DMS153 treated with DMSO at 0.1 percent for 48 hours (cell line): ENCODE data around the gene ARFGEF2.
"Not testable (repeated sequence)": the region's sequence is repeated elsewhere in the genome, so short reads cannot be mapped to it uniquely, and the experiment has no call there.

Experiments used
- DNase-seq: peaks from one replicate; lab custom pipeline; 2025; ENCODE audit not compliant: unreplicated experiment; lab: John Stamatoyannopoulos, UW

The ARFGEF2 gene

DNA sequence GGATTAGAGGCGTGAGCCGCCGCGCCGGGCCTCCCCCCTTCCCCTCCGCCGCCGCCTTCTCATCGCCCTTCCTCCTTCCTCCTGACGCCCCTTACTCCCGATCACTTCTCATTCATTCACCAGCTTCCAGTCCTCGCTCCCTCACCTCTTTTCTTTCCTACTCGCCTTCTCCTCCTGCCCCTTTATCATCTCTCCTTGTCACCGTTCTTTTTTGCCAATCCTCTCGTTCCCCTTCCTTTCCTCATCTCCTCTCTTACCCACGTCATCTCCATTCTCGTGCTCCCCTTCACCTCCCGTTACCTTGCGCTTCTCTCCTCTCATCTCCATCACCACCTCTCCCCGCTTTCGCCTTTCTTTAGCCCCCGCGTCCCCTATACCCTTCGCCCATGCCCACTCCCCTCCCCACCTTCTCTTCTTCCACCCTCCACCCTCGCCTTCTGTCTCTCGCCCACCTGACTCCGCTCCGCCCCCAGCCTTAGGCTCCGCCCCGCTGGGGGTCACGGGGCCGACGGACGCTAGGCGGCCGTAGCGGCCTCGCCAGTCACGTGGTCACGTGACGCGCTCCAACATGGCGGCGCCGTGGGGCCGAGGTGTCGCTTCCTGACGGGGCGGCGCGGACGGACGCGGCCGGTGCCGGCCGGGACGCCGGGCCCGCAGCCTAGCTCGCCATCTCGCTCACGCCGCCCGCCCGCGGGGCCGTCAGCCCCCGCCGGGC is at the start of gene ARFGEF2:
Gene ARFGEF2, plus strand, starts transcription at position 544 of the 715 bp plus-strand sequence. CDS start 179 bp downstream, outside the sequence.
- DNase-seq, result peak; percentile 78

DNA sequence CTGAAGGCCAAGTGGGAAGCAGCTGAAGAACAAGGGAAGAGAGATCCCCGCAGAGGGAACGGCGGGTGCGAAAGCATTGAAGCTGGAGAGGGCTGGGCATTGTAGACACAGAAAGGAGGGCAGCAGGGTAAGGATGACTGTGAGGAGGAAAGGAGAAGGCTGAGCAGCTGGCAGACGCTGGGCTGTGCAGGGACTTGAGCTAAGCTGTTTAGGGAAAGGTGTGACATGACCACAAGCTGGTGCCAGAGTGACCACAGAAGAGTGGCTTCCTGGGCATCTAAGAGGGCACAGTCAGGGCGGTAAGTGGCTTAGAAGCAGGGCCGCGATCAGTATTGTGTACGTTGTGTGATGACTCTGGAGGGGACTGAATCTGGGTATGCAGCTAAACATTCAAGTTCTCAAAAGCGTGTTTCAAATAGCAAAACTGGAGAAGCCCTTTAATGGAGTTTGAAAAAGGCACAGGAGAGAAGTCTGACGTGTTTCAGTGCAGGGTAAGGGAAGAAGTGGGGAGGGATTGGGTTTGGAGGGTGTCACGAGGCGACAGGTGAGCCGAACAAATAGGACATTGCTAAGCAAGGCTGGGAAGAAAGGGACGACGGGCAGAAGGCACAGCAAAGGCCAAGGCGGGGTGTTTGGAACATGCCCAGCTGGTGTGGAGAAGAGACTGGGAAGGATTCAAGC is 46.1 kb upstream of the ARFGEF2 start:
- no peak for DNase-seq

DNA sequence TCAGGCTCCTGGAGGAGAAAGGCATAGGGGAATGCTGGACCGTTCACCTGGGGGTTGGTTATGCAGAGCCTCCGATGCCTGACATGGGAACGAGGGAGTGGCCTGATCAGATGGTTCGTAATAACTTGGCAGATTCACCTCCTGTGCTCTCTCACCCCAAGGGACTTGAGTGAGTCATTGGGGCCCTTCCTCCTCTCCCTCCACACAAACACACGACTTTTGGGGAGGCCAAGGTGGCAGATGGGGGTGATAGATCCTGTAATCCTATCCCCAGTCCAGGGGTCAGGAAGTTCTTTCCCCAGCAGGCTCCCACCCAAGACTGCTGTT is 45.6 kb upstream of the ARFGEF2 start:
- no peak for DNase-seq

DNA sequence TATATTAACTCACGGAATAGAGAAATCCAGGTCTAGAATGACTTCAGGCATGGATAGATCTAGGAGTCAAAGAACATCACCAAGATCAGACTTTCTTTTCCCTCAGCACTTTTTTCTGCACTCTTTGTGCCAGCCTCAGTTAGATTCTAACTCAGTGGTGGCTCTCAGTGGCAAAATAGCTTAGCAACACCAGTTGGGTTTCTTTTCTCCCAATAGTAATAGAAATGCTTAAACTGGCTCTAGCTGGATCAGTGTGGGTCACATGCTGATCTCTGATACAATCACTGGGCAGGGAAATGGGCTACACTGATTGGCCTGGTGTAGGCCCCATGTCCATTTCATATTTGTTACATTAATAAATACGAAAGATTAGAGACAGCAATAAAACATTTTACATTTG is 44.2 kb upstream of the ARFGEF2 start:
- no peak for DNase-seq

DNA sequence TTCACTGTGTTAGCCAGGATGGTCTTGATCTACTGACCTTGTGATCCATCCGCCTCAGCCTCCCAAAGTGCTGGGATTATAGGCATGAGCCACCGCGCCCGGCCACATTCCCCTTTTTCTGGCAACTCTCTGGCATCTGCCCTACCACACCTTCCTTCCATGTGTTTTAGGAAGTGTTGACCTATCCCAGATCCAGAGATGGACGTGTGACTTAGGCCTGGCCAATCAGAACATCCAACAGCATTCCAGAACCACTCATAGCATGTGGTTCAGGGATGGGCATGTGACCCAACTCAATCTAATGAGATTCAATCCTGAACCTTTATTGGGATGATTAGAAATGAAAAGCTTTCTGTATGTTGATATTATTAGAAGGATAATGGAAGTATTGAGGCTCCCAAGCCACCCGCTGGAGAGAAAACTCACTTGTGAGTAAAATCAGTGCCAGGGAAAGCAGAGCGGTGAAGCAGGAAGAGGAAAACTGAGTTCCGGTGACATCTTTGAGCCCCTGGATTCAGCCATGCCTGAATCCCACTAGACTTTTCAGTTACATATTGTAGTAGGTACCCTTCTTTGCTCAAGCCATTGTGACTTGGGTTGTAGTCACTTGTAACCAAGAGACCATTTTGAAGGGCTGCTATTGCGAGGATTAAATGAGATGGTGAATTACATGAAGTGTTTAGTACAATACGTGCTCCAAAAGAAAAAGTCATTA is 42.8 kb upstream of the ARFGEF2 start:
- DNase-seq, result no peak

DNA sequence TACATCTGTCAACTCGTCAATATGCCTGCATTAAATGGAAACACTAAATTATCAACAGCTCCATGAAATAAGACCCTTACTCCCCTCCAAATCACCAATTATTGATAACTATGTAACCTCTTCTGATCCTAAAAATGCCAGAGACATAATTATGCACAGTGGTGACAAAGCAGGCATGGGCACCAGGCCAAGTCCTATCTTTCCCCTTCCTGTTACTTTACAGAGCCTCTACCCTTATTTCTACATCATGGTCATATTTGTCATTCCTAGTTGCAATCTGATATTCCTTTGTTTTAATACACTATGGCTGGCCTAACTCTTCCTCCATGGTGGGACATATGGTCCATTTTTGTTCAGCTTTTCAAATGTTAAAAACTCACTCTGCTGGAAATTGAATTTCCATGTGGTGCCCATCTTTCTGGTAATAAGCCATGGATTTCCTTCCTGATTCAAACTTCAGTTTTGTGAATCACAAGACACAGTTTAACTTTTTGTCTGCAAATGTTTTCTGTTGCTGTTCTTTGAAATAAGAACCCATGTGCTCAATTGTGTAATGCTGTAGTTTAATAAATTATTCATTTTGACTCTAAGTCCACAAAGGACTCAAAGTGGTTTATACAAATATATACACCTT is 41.8 kb upstream of the ARFGEF2 start:
- no peak for DNase-seq

DNA sequence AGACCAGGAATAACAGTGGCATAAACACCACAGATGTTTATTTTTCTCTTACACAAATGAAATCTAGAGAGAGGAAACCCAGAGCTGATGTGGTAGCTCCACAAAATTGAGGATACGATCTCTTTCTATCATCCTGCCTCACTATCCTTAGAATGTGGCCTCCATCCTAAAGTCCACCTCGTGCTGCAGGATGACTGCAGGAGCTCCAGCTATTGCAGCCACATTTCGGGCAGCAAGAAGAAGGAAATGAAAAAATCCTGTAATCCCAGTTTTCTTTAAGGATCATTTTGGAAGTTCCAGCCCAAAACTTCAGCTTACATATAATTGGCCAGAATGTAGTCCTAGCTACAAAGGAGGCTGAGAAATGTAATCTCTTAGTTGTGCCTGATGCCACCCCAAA is 41.2 kb upstream of the ARFGEF2 start:
- no peak for DNase-seq

DNA sequence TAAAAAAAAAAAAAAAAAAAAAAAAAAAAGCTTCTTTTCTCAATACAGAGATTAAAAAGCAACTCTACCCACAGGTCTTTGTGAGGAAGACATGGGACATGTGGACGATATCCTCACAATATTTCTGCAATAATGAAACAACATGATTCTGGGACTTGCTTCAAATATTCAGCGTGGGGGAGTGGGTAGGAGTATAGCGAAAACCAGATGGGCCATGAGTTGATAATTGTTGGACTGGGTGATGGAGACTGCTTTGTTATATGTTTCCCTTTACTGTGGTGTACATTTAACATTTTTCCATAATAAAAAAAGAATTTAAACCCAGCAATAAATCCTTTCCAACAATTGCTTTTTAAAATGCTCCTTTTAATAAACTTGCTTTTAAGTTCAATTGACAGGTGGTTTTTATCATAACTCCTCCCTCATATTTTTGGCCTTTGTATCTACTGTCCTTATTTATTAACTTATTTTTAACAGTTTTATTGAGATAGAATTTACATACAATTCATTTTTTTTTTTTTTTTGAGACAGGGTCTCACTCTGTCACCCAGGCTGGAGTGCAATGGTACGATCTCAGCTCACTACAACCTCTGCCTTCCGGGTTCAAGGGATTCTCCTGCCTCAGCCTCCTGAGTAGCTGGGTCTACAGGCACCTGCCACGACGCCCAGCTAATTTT is 40.4 kb upstream of the ARFGEF2 start:
- no peak for DNase-seq

DNA sequence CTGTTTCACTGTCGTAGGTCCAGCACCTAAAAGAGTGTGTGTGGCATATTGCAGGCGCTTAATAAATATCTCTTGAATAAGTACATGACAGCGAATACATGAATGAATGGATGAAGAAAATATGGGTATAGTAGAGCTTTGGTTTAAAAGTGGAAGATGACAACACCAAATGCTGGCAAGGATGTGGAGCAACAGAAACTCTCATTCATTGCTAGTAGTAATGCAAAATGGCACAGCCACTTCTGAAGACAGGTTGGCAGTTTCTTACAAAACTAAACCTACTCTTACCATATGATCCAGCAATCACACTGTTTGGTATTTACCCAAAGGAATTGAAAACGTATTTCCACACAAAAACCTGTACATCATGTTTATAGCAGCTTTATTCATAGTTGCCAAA is 36.3 kb upstream of the ARFGEF2 start:
- no peak for DNase-seq

DNA sequence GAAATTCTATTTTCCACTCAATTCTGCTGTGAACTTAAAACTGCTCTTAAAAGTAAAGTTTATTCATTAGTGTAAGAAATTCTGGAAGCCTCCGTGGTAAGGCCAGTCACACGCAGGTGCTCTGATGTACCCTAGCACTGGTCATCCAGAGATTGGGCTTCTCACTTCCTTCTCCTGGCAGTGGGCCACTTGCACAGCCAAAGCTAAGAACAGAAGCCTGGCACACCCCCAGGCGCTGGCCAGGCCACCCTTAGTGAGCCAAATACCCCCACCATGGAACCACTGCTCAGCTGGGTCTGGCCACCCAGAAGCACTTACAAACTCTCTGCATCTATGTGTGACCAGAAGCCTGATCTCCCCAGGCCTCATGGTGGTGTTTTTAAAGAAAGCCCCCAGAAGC is 35.3 kb upstream of the ARFGEF2 start:
- DNase-seq, result no peak

DNA sequence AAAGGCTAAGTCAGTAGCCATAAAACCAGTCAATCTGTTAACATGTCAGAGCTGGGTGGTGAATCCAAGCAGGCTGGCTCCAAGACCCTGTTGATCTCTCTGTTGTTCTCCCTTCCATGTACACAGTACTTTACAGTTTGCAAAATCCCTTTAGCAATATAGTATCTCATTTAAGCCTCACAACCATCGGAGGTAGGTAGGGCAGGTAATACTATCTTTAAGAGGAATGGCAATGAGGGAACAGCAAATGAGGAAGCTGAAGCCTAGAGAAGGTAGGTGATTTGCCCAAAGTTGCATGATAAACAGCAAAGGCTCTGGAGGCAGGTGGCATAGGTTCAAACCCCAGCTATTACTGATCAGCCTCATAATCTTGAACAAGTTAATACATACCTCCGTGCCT is 34.7 kb upstream of the ARFGEF2 start:
- DNase-seq, result no peak

DNA sequence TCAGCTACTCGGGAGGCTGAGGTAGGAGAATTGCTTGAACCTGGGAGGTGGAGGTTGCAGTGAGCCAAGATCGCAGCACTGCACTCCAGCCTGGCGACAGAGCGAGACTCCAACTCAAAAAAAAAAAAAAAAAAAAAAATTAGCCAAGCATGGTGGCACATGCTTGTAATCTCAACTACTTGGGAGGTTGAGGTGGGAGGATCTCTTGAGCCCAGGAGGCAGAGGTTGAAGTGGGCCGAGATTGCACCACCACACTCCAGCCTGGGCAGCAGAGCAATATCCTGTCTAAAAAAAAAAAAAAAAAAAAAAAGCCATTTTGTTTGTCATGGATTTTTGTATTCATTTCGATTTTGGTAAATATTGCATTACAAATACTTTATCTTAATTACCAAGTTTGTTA is 33.0 kb upstream of the ARFGEF2 start:
- not testable (repeated sequence) for DNase-seq

DNA sequence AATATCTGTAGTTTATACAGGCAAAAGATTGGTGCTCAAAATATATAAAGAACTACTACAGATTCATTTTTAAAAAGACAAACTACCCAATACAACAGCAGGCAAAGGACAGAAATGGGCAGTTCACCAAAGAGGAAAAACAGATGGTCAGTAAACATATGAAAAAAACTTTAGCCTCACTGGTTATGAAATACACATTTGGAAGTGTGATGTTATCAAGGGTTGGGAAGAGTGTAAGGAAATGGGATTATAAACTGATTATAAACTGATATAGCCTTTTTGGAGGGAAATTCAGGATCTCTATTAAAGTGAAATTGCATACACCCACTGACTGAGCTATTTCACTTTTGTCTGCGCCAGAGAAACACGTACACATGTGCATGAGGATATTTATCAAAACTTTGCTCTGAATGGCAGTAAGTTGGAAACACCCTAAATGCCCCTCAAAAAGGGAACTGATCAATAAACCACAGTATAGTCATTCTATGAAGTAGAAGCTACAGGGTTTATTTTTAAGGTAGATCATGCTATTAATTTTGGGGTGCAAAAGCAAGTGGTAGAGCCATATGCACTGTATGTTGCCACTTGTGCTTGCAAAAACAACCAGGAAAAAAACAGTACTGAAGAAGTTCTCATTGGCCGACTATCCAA is 32.2 kb upstream of the ARFGEF2 start:
- DNase-seq, result no peak

DNA sequence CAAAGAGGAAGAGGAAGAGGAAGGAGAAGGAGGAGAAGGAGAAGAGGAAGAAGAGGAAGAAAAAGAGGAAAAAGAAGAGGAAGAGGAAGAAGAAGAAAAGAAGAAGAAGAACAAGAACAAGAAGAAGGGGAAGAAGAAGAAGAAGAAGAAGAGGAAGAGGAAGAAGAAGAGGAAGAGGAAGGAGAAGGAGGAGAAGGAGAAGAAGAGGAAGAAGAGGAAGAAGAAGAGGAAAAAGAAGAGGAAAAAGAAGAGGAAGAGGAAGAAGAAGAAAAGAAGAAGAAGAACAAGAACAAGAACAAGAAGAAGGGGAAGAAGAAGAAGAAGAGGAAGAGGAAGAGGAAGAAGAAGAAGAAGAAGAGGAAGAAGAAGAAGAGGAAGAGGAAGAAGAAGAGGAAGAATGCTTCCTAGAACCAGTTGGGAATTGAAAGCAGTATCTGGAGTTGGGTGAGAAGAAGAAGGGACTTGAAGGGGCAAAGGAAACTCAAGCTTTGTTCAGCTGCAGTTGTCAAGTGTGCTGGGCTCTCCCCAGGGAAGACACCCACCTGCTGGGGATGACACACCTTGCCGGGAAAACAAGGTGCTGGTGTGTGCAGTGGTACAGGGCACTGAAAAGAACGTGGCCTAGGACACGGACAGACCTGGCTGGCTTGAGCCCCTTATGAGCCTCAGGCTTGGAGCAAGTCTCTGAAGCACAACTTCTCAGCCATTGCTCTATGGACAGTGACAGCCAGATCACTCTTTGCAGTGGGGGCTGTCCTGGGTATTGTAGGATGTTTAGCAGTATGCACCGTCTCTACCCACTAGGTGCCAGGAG is 30.1 kb upstream of the ARFGEF2 start:
- no peak for DNase-seq

DNA sequence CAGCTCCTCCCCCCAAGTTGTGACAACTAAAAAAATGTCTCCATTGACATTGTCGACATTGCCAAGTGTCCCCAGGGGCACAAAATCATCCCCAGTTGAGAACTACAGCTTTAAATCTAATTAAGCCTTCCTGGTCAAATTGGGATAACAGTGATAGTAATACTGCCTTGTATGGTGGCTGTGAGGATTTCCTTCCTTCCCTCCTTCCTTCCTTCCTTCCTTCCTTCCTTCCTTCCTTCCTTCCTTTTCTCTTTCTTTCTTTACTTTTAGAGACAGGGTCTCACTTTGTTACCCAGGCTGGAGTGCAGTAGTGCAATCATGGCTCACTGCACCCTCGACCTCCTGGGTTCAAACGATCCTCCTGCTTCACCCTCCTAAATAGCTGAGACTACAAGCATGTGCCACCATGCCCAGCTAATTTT is 29.5 kb upstream of the ARFGEF2 start:
- no peak for DNase-seq

DNA sequence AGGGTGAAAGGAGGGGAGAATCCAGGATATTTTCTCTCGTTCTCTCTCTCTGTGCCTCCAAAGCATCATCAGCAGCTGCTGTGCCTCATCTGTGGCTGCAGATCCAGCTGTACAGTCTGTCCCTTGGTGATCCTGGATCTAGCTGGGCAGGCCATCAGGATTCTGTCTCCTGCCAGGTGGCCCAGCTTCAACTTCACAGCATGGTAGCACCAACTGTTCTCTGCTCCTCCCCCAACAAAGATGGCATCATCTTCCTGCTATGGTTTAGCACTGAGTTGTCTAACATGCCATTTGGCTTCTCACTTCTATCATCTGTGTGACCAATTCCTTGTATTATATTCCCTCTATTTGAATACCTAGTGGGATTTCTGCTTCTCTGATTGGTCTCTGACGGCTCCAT is 28.6 kb upstream of the ARFGEF2 start:
- DNase-seq, result no peak

DNA sequence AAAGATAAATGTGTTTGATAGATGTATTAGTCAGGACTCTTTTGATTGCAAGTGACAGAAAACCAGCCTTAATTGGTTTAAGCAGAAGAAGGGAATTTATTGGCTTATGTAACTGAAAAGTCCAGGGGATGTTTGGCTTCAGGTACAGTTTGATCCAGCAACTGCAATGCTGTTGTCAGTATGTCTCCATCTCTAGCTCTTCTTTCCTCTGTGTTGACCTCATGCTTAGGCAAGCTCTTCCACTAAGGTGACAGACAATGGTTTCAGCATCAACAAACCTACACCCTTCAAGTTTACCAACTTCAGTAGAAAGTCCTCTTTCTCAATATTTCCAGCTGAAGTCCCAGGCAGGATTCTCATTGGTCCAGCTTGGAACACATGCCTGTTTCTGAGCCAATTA is 28.1 kb upstream of the ARFGEF2 start:
- DNase-seq, result no peak

DNA sequence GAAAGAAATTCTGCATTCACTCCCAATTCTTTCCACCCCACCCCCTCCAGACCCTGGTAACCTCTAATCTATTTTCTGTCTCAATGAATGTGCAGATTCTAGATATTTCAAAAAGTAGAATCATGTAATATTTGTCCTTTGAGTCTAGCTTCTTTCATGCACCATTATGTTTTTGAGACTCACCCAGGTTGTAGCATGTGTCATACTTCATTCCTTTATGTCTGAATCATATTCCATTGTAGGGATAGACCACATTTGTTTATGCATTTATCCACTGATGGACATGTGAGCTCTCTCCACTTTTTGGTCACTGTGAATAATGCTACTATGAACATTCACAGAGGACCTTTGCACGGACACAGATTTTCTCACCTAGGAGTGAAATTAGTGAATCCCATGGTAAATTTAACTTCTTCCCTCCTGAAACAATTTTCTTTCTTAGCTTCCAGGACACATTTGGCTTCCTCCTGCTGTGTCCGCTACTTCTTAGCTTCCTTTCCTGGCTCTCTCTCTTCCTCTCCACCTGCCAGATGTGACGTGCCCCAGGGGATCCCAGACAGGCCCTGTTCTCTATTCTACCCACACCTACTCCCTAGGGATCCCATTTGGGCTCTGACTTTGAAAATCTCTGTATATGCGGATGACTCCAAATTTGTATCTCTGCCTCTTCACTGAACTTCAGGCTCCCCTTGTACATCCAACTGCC is 24.1 kb upstream of the ARFGEF2 start:
- DNase-seq, result no peak

DNA sequence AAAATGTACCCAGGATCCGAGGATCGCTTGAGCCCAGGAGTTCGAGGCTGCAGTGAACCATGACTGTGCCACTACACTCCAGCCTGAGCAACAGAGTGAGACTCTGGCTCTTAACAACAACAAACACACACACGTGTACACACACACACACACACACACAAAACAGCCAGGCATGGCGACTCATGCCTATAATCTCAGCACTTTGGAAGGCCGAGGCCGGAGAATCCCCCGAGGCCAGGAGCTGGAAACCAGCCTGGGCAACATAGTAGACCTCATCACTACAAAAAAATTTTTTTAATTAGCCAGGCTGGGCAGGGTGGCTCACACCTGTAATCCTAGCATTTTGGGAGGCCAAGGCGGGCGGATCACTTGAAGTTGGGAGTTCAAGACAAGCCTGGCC is 23.3 kb upstream of the ARFGEF2 start:
- no peak for DNase-seq
